Neural progenitor cell (in vitro differentiated cells): ENCODE measurements around the gene IL27RA.
"Not testable (repeated sequence)": the region's sequence is repeated elsewhere in the genome, so short reads cannot be mapped to it uniquely, and the experiment has no call there.

Experiments used
- CTCF ChIP-seq: fragments of 200-600 bp; sonication (generic); IDR thresholded peaks from 2 replicates; pipeline ENCODE4 v1.5.1; 2017; ENCODE audit warnings: antibody characterized with exemption, mild to moderate bottlenecking
- EZH2 ChIP-seq: fragments of 200-600 bp; sonication (generic); IDR thresholded peaks from 2 replicates; pipeline ENCODE4 v1.6.1; 2017; ENCODE audit warnings: antibody characterized with exemption, mild to moderate bottlenecking, moderate library complexity
- EZH2phosphoT487 ChIP-seq: fragments of 200-600 bp; sonication (generic); IDR thresholded peaks from 2 replicates; pipeline ENCODE4 v1.6.1; 2017; ENCODE audit warnings: antibody characterized with exemption

GRCh38 chr19:14035159-14035558, 3.6 kb downstream of the IL27RA start:
- TF ChIP-seq CTCF: peak; percentile 21
- TF ChIP-seq EZH2, EZH2phosphoT487: not testable (repeated sequence)
